HG03280 (cell line): Measurements from ENCODE around the gene RDX.

Source experiments
- ATAC-seq: cut with Tn5 transposase; IDR thresholded peaks from one replicate; pipeline ENCODE4 v1.9.1; 2021; ENCODE audit warnings: mild to moderate bottlenecking, moderate library complexity; ENCODE audit not compliant: unreplicated experiment

RDX gene

GRCh38 chr11:110147962-110148709 lies 148.3 kb downstream of the RDX start:
- no peak for ATAC-seq

- ATAC-seq: no peak
These were observed 154.6 kb downstream of the RDX start for GRCh38 chr11:110141812-110142211.

GRCh38 chr11:110134110-110134509 lies 162.3 kb downstream of the RDX start:
- ATAC-seq: no peak

GRCh38 chr11:110133160-110133559 lies 163.3 kb downstream of the RDX start:
- no peak for ATAC-seq

- ATAC-seq: no peak
These were observed 164.9 kb downstream of the RDX start for GRCh38 chr11:110131386-110132123.

GRCh38 chr11:110130642-110131238 lies 165.7 kb downstream of the RDX start:
- no peak for ATAC-seq

GRCh38 chr11:110128161-110128560 lies 168.3 kb downstream of the RDX start:
- ATAC-seq: no peak

- ATAC-seq: no peak
These were observed 169.5 kb downstream of the RDX start for GRCh38 chr11:110126936-110127335.

- ATAC-seq: no peak
These were observed 170.8 kb downstream of the RDX start for GRCh38 chr11:110125632-110126031.
